HG02943 (cell line): ENCODE results near the gene NIPA2.

Experiments
- ATAC-seq: cut with Tn5 transposase; IDR thresholded peaks from one replicate; pipeline ENCODE4 v1.9.1; 2021; ENCODE audit warnings: mild to moderate bottlenecking, low read depth, moderate library complexity; ENCODE audit not compliant: unreplicated experiment

Gene NIPA2

GRCh38 chr15:22874966-22875365, 36.5 kb downstream of the NIPA2 start:
- ATAC-seq, result no peak

GRCh38 chr15:22877117-22877516, 38.7 kb downstream of the NIPA2 start:
- no peak for ATAC-seq

- no peak for ATAC-seq
Measured at GRCh38 chr15:22877607-22878006, 39.1 kb downstream of the NIPA2 start.

GRCh38 chr15:22878103-22878502, 39.6 kb downstream of the NIPA2 start:
- no peak for ATAC-seq

GRCh38 chr15:22880068-22880980, 41.9 kb downstream of the NIPA2 start:
- no peak for ATAC-seq

GRCh38 chr15:22880981-22881738, 42.7 kb downstream of the NIPA2 start:
- ATAC-seq, result no peak

- no peak for ATAC-seq
Measured at GRCh38 chr15:22881739-22882440, 43.4 kb downstream of the NIPA2 start.

GRCh38 chr15:22883196-22883595, 44.7 kb downstream of the NIPA2 start:
- ATAC-seq, result no peak

GRCh38 chr15:22884344-22884743, 45.9 kb downstream of the NIPA2 start:
- ATAC-seq, result no peak

- no peak for ATAC-seq
Measured at GRCh38 chr15:22885120-22885519, 46.7 kb downstream of the NIPA2 start.

GRCh38 chr15:22887157-22887951, 48.9 kb downstream of the NIPA2 start:
- ATAC-seq, result no peak

GRCh38 chr15:22888120-22888859, 49.8 kb downstream of the NIPA2 start:
- ATAC-seq, result no peak

- no peak for ATAC-seq
Measured at GRCh38 chr15:22889146-22889818, 50.8 kb downstream of the NIPA2 start.

GRCh38 chr15:22890296-22890695, 51.8 kb downstream of the NIPA2 start:
- ATAC-seq, result no peak

- no peak for ATAC-seq
Measured at GRCh38 chr15:22891426-22892210, 53.2 kb downstream of the NIPA2 start.

- no peak for ATAC-seq
Measured at GRCh38 chr15:22892333-22892732, 53.9 kb downstream of the NIPA2 start.

- ATAC-seq, result no peak
Measured at GRCh38 chr15:22893081-22893480, 54.6 kb downstream of the NIPA2 start.

GRCh38 chr15:22893881-22894280, 55.4 kb downstream of the NIPA2 start:
- ATAC-seq, result no peak
